SK-N-SH treated with all-trans-retinoic acid at 6 μM for 48 hours (cell line): ENCODE data around the gene SLC25A10.

Source experiments
- ARNTL ChIP-seq: fragments of 450-650 bp; formaldehyde crosslinking; IDR thresholded peaks from 2 replicates; pipeline ENCODE4 v1.5.0; 2020; ENCODE audit warnings: low read depth, mild to moderate bottlenecking, moderate library complexity, borderline replicate concordance
- CREB5 ChIP-seq: fragments of 250-450 bp; sonication (Bioruptor Pico); IDR thresholded peaks from 2 replicates; pipeline ENCODE4 v1.5.1; 2020; ENCODE audit warnings: low read depth, mild to moderate bottlenecking, moderate library complexity
- CSRNP3 ChIP-seq: fragments of 250-450 bp; sonication (Bioruptor Pico); IDR thresholded peaks from 2 replicates; pipeline ENCODE4 v1.5.1; 2021; ENCODE audit warnings: mild to moderate bottlenecking, moderate library complexity
- ESRRG ChIP-seq: fragments of 250-450 bp; sonication (Bioruptor Pico); IDR thresholded peaks from 2 replicates; pipeline ENCODE4 v1.6.1; 2021; ENCODE audit warnings: mild to moderate bottlenecking
- PATZ1 ChIP-seq: fragments of 250-450 bp; sonication (Bioruptor Pico); IDR thresholded peaks from 2 replicates; pipeline ENCODE4 v1.8.0; 2020; ENCODE audit warnings: mild to moderate bottlenecking, moderate library complexity, borderline replicate concordance
- POU6F1 ChIP-seq: fragments of 250-450 bp; sonication (Bioruptor Pico); IDR thresholded peaks from 2 replicates; pipeline ENCODE4 v1.8.0; 2021; ENCODE audit warnings: low read depth, mild to moderate bottlenecking, moderate library complexity, borderline replicate concordance
- PPARA ChIP-seq: fragments of 250-450 bp; sonication (Bioruptor Pico); IDR thresholded peaks from 2 replicates; pipeline ENCODE4 v1.5.0; 2020; ENCODE audit warnings: mild to moderate bottlenecking, borderline replicate concordance
- TCF4 ChIP-seq: fragments of 250-450 bp; sonication (Bioruptor Pico); IDR thresholded peaks from 2 replicates; pipeline ENCODE4 v1.8.0; 2021; ENCODE audit warnings: mild to moderate bottlenecking, moderate library complexity, borderline replicate concordance
- TOX ChIP-seq: fragments of 250-450 bp; sonication (Bioruptor Pico); IDR thresholded peaks from 2 replicates; pipeline ENCODE4 v1.8.0; 2021; ENCODE audit warnings: mild to moderate bottlenecking, moderate library complexity, borderline replicate concordance
- TSHZ2 ChIP-seq: fragments of 250-450 bp; sonication (Bioruptor Pico); IDR thresholded peaks from 2 replicates; pipeline ENCODE4 v1.5.0; 2020; ENCODE audit warnings: mild to moderate bottlenecking, moderate library complexity
- ZC3H10 ChIP-seq: fragments of 250-450 bp; sonication (Bioruptor Pico); IDR thresholded peaks from 2 replicates; pipeline ENCODE4 v1.5.1; 2021; ENCODE audit warnings: mild to moderate bottlenecking, moderate library complexity
- ZFP3 ChIP-seq: fragments of 250-450 bp; sonication (Bioruptor Pico); IDR thresholded peaks from 2 replicates; pipeline ENCODE4 v1.5.0; 2020; ENCODE audit warnings: mild to moderate bottlenecking, moderate library complexity
- ZFP30 ChIP-seq: fragments of 450-650 bp; formaldehyde crosslinking; IDR thresholded peaks from 2 replicates; pipeline ENCODE4 v1.5.0; 2022; ENCODE audit warnings: mild to moderate bottlenecking, moderate library complexity
- ZNF70 ChIP-seq: fragments of 450-650 bp; formaldehyde crosslinking; IDR thresholded peaks from 2 replicates; pipeline ENCODE4 v1.5.0; 2020; ENCODE audit warnings: mild to moderate bottlenecking, moderate library complexity

GRCh38 chr17:81734405-81735263, 22.6 kb downstream of the SLC25A10 start:
- no peak for TF ChIP-seq ZFP30 (CRISPR knock-in tag)
- no peak for TF ChIP-seq TSHZ2 (CRISPR knock-in tag)
- no peak for TF ChIP-seq ARNTL (CRISPR knock-in tag)
- TF ChIP-seq ESRRG = no peak
- TF ChIP-seq PPARA (CRISPR knock-in tag) = no peak
- no peak for TF ChIP-seq CSRNP3
- TF ChIP-seq TOX = no peak
- TF ChIP-seq PATZ1 (CRISPR knock-in tag) = no peak
- no peak for TF ChIP-seq CREB5
- TF ChIP-seq ZC3H10 (CRISPR knock-in tag) = no peak
- TF ChIP-seq ZFP3 = no peak
- no peak for TF ChIP-seq POU6F1 (CRISPR knock-in tag)
- TF ChIP-seq TCF4 (CRISPR knock-in tag) = no peak
- no peak for TF ChIP-seq ZNF70
